Pons (tissue), 1 donor: ENCODE results near the gene PSME3IP1.
A peak's percentile ranks its signal among the peaks of the same experiment; 100 is the strongest.
"Not testable (repeated sequence)": the region's sequence is repeated elsewhere in the genome, so short reads cannot be mapped to it uniquely, and the experiment has no call there.

Experiments used
- DNase-seq: peaks from one replicate; pipeline ENCODE4 v3.0.0-alpha.2; 2016; ENCODE audit warnings: low spot score

The PSME3IP1 gene, protein sequence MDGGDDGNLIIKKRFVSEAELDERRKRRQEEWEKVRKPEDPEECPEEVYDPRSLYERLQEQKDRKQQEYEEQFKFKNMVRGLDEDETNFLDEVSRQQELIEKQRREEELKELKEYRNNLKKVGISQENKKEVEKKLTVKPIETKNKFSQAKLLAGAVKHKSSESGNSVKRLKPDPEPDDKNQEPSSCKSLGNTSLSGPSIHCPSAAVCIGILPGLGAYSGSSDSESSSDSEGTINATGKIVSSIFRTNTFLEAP

GRCh38 chr16:57185945-57186871 is at the start of gene PSME3IP1, which contains the start of gene RSPRY1:
Gene PSME3IP1, minus strand, starts transcription at chr16:57186039. Its CDS starts 12,185 bp downstream, at chr16:57173854.
Gene RSPRY1, plus strand, starts transcription at chr16:57186329. Its CDS starts 18,330 bp downstream, at chr16:57204659.
- DNase-seq, result peak; percentile 100

DNA sequence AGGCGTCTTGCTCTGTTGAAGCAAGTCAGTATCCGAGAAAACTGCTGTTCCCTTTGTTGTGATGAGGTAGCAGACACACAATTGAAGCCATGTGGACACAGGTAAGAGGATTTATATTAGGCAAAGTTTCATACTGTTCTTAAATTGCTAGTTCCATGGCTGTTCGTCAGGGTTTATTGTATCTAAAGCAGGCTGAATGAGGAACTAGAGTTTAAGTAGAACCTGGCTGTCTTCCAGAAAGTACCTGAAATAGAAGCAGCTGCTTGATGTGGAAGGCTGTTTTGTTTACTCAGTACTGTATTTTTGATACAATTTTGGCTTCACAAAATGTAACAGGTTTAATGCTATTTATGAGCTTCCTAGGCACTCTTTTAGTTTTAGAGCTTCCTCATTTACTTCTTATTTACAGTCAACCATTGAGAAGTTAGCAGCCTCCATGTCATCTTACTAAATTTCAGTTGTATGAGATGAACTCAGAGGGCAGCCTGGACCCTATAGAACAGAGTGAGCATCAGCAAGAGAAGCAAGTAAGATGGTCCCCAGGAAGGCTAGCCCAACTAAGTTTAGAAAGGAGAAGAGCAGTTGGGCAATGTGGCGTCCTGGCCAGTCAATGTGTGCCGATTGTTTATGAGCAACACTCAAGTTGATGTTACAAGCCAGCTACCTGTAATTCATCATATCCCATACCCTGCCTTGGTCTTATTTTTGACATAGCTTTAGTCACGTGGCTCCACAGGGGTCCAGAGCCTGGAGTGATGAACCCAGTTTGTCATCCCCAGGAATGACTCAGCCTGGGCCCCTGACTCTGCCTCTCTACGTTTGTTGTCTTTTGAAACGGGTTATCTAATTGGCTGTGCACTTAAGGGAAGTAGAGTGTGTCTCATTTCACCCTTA is 49.5 kb upstream of the PSME3IP1 start:
- peak; percentile 47 for DNase-seq

DNA sequence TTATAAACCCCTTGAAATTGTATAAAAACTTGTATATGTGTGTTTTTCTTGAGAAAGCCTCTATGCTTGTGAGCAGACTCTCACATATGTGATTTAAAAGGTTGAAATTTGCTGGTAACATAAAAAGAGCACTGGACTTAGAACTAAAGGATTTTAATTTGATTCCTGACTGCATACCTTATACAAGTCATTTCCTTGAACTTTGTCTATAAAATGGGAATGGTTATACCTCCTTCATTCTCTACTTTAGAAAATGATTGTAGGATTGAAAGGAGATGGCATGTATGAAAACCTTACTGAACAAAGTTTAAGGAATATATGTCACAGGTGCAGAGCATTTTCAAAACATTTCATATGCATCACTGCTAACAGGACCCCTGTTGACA is 48.9 kb upstream of the PSME3IP1 start:
- DNase-seq, result no peak

- no peak for DNase-seq
Observed at GRCh38 chr16:57233944-57234706, 48.3 kb upstream of the PSME3IP1 start.

- DNase-seq, result no peak
Observed at GRCh38 chr16:57231821-57232350, 46.0 kb upstream of the PSME3IP1 start.

DNA sequence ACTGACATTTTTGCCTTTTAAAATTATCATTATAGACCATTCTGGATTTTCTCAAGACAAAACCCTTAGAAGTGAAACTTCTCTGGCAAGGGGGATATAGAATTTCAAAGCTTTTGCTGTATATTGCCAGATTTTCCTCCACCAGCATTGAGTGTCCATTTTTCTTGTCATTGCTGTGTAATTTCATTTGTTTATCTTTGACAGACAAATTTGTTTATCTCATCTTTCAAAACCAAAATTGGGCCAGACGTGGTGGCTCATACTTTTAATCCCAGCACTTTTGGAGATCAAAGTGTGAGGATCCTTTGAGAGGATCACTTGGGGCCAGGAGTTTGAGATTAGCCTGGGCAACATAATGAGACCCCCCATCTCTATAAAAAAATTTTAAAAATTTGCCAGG is 43.2 kb upstream of the PSME3IP1 start:
- no peak for DNase-seq

DNA sequence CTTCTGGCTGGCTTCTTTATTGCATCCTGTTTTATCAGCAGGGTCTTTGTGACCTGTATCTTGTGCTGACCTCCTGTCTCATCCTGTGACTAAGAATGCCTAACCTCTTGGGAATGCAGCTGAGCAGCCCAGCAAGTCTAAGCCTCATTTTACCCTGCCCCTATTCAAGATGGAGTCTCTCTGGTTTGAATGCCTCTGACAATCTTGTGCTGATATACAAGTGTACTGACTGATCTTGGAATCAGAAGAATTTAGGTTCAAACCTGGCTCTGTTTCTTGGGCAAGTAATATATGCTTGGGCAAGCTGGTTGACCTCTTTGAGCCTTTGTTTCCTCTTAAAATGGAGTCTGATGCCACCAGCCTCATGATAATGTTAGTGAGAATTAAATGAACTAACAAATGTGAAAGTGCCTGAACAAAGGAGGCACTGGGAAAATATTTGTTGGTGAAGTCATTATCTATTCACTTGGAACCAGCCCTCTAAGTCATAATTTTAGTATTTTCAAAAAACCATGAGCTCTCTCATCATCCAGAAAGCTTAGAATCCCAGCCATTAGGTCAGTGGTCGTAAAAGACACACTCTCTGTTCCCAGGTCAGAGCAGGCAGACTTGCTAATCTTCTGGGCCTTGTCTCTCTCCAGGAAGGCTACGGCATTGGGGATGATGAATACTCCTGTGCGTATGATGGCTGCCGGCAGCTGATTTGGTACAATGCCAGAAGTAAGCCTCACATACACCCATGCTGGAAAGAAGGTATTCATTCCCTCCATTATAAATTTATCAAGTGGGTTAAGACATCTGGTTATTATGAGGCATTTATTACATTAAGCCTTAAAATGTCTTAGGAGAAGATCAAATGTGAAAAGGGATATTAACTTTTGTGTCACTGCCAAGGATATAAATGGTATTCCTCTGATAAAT is 41.1 kb upstream of the PSME3IP1 start:
- DNase-seq, result no peak

DNA sequence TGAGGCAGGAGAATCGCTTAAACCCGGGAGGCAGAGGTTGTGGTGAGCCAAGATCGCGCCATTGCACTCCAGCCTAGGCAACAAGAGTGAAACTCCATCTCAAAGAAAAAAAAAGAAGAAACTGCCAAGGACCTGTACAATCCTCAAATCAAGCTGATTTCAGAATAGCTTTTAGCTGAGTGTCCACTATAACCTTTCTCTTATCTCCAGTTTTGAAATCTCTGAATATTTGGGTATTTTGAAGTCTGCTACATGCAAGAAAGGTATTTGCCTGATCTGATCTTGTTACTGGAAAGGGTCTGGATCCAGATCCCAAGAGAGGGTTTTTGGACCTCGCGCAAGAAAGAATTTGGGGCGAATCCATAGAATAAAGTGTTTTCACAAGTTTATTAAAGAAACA is 40.1 kb upstream of the PSME3IP1 start:
- no peak for DNase-seq

DNA sequence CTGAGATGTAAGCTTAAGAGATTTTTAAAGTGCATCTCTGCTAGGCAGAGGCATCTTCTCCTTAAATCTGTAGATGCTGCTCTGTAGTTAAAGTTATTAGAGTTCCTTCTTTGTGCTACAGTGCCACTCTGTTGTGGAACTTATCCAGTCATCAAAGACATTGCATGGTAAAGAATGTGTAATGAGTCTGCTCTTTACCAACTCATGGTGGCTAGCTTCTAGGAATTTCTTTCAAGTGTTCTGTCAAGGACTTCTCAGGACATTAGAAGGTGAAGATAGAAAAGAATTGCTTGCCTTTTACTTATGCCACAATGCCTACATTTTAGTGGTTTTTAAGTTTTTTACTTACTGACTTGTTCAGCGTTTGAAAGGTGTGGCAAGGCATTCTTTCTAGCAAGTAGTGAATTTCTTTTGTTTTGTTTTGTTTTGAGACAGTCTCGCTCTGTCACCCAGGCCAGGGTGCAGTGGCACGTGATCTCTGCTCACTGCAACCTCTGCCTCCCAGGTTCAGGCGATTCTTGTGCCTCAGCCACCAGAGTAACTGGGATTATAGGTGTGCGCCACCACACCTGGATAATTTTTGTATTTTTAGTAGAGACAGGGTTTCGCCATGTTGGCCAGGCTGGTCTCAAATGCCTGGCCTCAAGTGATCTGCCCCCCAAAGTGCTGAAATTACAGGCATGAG is 39.0 kb upstream of the PSME3IP1 start:
- DNase-seq, result no peak

DNA sequence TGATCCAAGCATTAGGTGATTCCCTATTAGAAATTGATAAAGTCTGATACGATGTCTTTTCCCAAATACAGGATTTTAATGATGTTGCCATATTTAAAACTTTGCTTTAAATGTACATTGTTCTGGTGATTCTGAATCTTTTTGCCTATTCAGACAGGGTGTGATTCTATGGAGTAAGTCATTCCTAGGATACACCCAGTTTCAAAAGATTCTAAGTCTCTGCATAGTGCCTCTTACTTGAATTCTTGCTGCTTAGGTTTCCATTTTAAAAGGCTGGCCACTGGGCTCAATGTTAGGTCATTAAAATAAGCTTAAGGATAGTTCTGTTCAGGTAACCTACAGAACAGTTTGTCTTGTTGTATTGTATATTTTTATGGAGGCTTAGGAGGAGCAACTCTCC is 37.2 kb upstream of the PSME3IP1 start:
- no peak for DNase-seq

- no peak for DNase-seq
Observed at GRCh38 chr16:57216968-57217367, 31.1 kb upstream of the PSME3IP1 start.

GRCh38 chr16:57213462-57213861 is 27.6 kb upstream of the PSME3IP1 start:
- DNase-seq, result no peak

GRCh38 chr16:57209780-57210179 is 23.9 kb upstream of the PSME3IP1 start:
- no peak for DNase-seq

DNA sequence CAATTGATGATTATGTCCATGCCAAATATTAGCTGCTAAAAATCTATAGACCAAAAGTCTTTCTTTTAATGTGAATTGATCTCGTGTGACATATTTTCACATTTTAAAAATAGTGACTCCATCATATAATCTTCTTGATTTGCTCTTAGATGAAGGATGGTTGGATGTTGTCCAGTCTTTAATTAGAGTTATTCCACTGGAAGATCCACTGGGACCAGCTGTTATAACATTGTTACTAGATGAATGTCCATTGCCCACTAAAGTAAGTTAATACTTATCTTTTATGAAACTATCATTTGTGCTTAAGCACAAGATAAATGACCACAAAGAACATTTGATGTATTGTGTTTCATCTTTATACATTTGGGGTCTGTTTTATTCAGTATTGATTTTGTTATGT is 23.1 kb upstream of the PSME3IP1 start:
- DNase-seq, result no peak

DNA sequence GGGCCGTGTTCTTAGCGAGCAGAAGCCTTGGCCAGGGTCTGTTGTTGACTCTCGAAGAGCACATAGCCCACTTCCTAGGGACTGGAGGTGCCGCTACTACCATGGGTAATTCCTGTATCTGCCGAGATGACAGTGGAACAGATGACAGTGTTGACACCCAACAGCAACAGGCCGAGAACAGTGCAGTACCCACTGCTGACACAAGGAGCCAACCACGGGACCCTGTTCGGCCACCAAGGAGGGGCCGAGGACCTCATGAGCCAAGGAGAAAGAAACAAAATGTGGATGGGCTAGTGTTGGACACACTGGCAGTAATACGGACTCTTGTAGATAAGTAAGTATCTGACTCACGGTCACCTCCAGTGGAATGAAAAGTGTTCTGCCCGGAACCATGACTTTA is 18.8 kb upstream of the PSME3IP1 start:
- no peak for DNase-seq

GRCh38 chr16:57203451-57203850 is 17.6 kb upstream of the PSME3IP1 start:
- no peak for DNase-seq

- no peak for DNase-seq
Observed at GRCh38 chr16:57202095-57202886, 16.5 kb upstream of the PSME3IP1 start.

GRCh38 chr16:57200926-57201325 is 15.1 kb upstream of the PSME3IP1 start:
- DNase-seq, result not testable (repeated sequence)

DNA sequence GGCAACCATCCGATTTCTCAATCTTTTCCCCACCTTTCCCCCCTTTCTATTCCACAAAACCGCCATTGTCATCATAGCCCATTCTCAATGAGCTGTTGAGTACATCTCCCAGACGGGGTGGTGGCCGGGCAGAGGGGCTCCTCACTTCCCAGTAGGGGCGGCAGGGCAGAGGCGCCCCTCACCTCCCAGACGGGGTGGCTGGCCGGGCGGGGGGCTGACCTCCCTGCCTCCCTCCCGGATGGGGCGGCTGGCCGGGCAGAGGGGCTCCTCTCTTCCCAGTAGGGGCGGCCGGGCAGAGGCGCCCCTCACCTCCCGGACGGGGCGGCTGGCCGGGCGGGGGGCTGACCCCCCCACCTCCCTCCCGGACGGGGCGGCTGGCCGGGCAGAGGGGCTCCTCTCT is 14.5 kb upstream of the PSME3IP1 start:
- DNase-seq, result not testable (repeated sequence)
